GM19463 (cell line): Measurements from ENCODE around the gene SMIM5.

Experiments used
- ATAC-seq: cut with Tn5 transposase; IDR thresholded peaks from one replicate; pipeline ENCODE4 v1.9.1; 2021; ENCODE audit warnings: mild to moderate bottlenecking, moderate library complexity; ENCODE audit not compliant: unreplicated experiment

Gene SMIM5

GRCh38 chr17:75639327-75639726 lies 6.1 kb downstream of the SMIM5 start:
- ATAC-seq: no peak

GRCh38 chr17:75639771-75640555 lies 6.7 kb downstream of the SMIM5 start:
- no peak for ATAC-seq

GRCh38 chr17:75640556-75641119 lies 7.4 kb downstream of the SMIM5 start:
- no peak for ATAC-seq

GRCh38 chr17:75641343-75641742 lies 8.1 kb downstream of the SMIM5 start:
- no peak for ATAC-seq

- ATAC-seq: no peak
Measured at GRCh38 chr17:75642182-75642783, 9.0 kb downstream of the SMIM5 start.

GRCh38 chr17:75642784-75643642 lies 9.8 kb downstream of the SMIM5 start:
- no peak for ATAC-seq

GRCh38 chr17:75643643-75644017 lies 10.4 kb downstream of the SMIM5 start:
- no peak for ATAC-seq

- no peak for ATAC-seq
Measured at GRCh38 chr17:75645501-75645888, 12.3 kb downstream of the SMIM5 start.

GRCh38 chr17:75645889-75646637 lies 12.8 kb downstream of the SMIM5 start:
- ATAC-seq: peak; percentile 98

- no peak for ATAC-seq
Measured at GRCh38 chr17:75646638-75646992, 13.4 kb downstream of the SMIM5 start.

- ATAC-seq: no peak
Measured at GRCh38 chr17:75647061-75647460, 13.8 kb downstream of the SMIM5 start.

- no peak for ATAC-seq
Measured at GRCh38 chr17:75647921-75648320, 14.7 kb downstream of the SMIM5 start.

GRCh38 chr17:75649687-75650086 lies 16.5 kb downstream of the SMIM5 start:
- ATAC-seq: no peak

- no peak for ATAC-seq
Measured at GRCh38 chr17:75650874-75651273, 17.6 kb downstream of the SMIM5 start.

- no peak for ATAC-seq
Measured at GRCh38 chr17:75652341-75652740, 19.1 kb downstream of the SMIM5 start.

- ATAC-seq: no peak
Measured at GRCh38 chr17:75652934-75653549, 19.8 kb downstream of the SMIM5 start.

GRCh38 chr17:75654176-75654575 lies 20.9 kb downstream of the SMIM5 start:
- ATAC-seq: no peak

- ATAC-seq: no peak
Measured at GRCh38 chr17:75658237-75658636, 25.0 kb downstream of the SMIM5 start.

GRCh38 chr17:75661531-75661930 lies 28.3 kb downstream of the SMIM5 start:
- no peak for ATAC-seq

- no peak for ATAC-seq
Measured at GRCh38 chr17:75662511-75662910, 29.3 kb downstream of the SMIM5 start.
